Gastroesophageal sphincter (tissue), 4 donors: ENCODE measurements around the gene MINDY4. TPM values are rescaled to one million over a fixed set of nuclear protein-coding genes. Genes with fewer than 3 reads are reported as not detected.

Source experiments
- ATAC-seq: fragments of 150-250 bp; one replicate; pipeline ENCODE4 v1.9.1; 2016; ENCODE audit warnings: mild to moderate bottlenecking, moderate library complexity
- H3K27ac ChIP-seq, 4 donors: fragments of 200-600 bp; sonication (generic) in 3 of 4; 1 replicate in 3 of 4; 2 replicates in 1 of 4; pipeline ENCODE4 v1.5.1; 2016 to 2019
- H3K27me3 ChIP-seq: fragments of 200-600 bp; sonication (generic); one replicate; pipeline ENCODE4 v1.5.1; 2019
- H3K36me3 ChIP-seq, 2 donors: fragments of 200-600 bp; sonication (generic); one replicate each; pipeline ENCODE4 v1.5.1; 2019; ENCODE audit warnings: control low read depth in 1 of 2
- H3K4me1 ChIP-seq, 3 donors: fragments of 200-600 bp; sonication (generic); 1 replicate in 2 of 3; 2 replicates in 1 of 3; pipeline ENCODE4 v1.5.1; 2016 to 2019; ENCODE audit warnings: control low read depth in 2 of 3
- H3K4me3 ChIP-seq, 2 donors: fragments of 200-600 bp; sonication (generic); one replicate each; pipeline ENCODE4 v1.5.1; 2019; ENCODE audit warnings: mild to moderate bottlenecking in 1 of 2, moderate library complexity in 1 of 2
- H3K9me3 ChIP-seq, 3 donors: fragments of 200-600 bp; sonication (generic); one replicate each; pipeline ENCODE4 v1.5.1; 2017 to 2019; ENCODE audit warnings: control low read depth in 2 of 3
- EP300 ChIP-seq: sonication (generic); formaldehyde crosslinking; IDR thresholded peaks from one replicate; pipeline ENCODE4 v1.6.1; 2017; ENCODE audit warnings: antibody characterized with exemption, mild to moderate bottlenecking
- POLR2A ChIP-seq, 2 donors: fragments of 450-650 bp; IDR thresholded peaks; one replicate each; pipeline ENCODE4 v1.6.1; 2017; ENCODE audit warnings: antibody characterized with exemption in 2 of 2, mild to moderate bottlenecking in 2 of 2, moderate library complexity in 1 of 2
- POLR2AphosphoS5 ChIP-seq: sonication (generic); formaldehyde crosslinking; IDR thresholded peaks from one replicate; pipeline ENCODE4 v1.6.1; 2017; ENCODE audit warnings: antibody characterized with exemption
- WGBS, 2 donors: methylation state at CpG; one replicate each; pipeline ENCODE4 v1.1.5; 2018; ENCODE audit warnings: low coverage in 1 of 2; 5-methylcytosine and 5-hydroxymethylcytosine counted together
- total RNA-seq, 4 donors: library from RNA; depleted of rRNA; stranded (reverse); fragments of >200 nt; gene quantifications; one replicate each; pipeline ENCODE4 v1.1.0, GENCODE V29; 2016
- TF ChIP-seq, protein P1 (sequence below), 4 experiments: fragments of 200-600 bp in 2 of 4; fragments of 450-650 bp in 2 of 4; sonication (generic) in 1 of 4; IDR thresholded peaks; one replicate each; pipeline ENCODE4 v1.5.1; 2017 to 2019; ENCODE audit warnings: antibody characterized with exemption in 4 of 4, mild to moderate bottlenecking in 2 of 4, moderate library complexity in 2 of 4

Gene MINDY4
- total RNA-seq, 4 donors from 2014 or later: 5.6 to 31.8 (median 20.4) TPM

DNA sequence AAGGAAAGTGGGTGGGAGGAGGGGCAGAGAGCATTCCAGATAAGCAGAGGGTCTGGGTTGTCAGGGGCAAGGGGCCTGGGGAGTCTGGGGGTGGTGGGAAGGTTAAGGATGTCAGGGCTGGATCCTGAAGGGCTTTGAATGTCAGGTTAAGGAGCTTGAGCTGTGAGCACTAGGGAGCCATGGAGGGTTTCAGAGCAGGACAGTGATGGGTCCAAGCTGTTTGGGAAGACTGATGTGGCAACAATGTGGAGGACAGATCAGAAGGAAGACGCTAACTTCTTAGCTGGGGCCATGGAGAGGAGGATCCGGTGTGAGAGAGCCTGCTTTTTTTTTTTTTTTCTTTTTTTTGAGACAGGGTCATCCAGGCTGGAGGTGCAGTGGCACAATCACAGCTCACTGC, 126.6 kb downstream of the MINDY4 start:
- Histone ChIP-seq H3K9me3 (no peaks in the 10 kb centered on the region), H3K27me3 (no peaks in the 10 kb centered on the region), H3K36me3 (no peaks in the 10 kb centered on the region), H3K4me1 (peaks cover 0 to 94% (median 35%) of the 10 kb centered on the region in 3 donors), H3K27ac (peak overlapping the region in 3 of 4 donors; percentile 46 to 68 (median 65)), H3K4me3 (no peak overlapping the region)
- 87 to 90% methylated on average over 2 of the region's 2 CpGs for WGBS, 2 donors
- no peak for TF ChIP-seq EP300
- TF ChIP-seq POLR2A (IDR thresholded peaks at IDR 0.05): no peak
- no peak for TF ChIP-seq POLR2AphosphoS5
- TF ChIP-seq, protein P1, sequence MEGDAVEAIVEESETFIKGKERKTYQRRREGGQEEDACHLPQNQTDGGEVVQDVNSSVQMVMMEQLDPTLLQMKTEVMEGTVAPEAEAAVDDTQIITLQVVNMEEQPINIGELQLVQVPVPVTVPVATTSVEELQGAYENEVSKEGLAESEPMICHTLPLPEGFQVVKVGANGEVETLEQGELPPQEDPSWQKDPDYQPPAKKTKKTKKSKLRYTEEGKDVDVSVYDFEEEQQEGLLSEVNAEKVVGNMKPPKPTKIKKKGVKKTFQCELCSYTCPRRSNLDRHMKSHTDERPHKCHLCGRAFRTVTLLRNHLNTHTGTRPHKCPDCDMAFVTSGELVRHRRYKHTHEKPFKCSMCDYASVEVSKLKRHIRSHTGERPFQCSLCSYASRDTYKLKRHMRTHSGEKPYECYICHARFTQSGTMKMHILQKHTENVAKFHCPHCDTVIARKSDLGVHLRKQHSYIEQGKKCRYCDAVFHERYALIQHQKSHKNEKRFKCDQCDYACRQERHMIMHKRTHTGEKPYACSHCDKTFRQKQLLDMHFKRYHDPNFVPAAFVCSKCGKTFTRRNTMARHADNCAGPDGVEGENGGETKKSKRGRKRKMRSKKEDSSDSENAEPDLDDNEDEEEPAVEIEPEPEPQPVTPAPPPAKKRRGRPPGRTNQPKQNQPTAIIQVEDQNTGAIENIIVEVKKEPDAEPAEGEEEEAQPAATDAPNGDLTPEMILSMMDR (IDR thresholded peaks at IDR 0.05): no peak
- ATAC-seq: no peak

DNA sequence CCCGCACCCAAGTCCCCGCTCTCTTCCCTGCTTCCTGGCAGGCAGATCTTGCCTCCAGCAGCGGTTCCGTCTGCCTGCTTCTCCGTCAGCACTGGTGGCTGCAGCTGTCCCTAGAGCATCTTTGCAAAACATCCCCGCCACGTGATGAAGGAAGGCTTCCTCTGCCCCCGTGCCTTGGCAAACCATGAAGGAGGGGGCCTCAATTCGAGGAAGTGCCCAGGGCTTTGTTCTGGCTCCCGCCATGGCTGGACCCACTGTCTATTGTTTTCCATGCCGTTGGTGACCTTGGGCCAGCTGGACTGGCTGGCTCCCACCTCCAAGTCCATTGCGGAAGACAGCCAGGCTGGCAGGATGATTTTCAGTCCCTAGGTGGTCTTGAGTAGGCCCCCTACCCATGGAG, 127.2 kb downstream of the MINDY4 start:
- Histone ChIP-seq H3K4me1 (peaks cover 0 to 94% (median 29%) of the 10 kb centered on the region in 3 donors), H3K27ac (peak overlapping the region in 3 of 4 donors; percentile 6 to 68 (median 46)), H3K4me3 (no peak overlapping the region), H3K9me3 (no peaks in the 10 kb centered on the region), H3K27me3 (no peaks in the 10 kb centered on the region), H3K36me3 (no peaks in the 10 kb centered on the region)
- TF ChIP-seq, protein P1 (IDR thresholded peaks at IDR 0.05): no peak
- ATAC-seq: no peak
- 75 to 85% methylated on average over 3 to 7 of the region's 12 CpGs for WGBS, 2 donors

DNA sequence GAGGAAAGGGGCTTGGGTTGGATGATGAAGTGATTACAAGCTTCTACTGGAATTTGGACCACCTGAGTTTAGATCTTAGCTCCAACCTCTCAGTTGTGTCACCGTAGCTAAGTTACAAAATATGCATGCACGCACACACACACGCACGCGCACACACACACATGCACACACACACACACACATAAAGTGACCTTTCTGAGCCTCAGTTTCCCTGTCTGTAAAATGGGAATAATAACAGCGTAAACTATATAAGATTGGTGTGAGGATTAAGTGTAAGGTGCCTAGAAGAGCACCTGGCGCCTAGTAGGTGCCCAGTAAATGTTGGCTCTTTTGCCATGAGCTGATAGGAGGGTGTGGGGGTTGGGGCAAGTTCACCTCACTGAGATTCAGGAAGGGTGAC, 127.8 kb downstream of the MINDY4 start:
- WGBS, 2 donors: 95 to 100% methylated on average over 6 to 7 of the region's 7 CpGs
- no peak overlapping the region for H3K4me3 ChIP-seq
- ATAC-seq: no peak
- peak overlapping the region in 3 of 4 donors; percentile 63 to 73 (median 68) for H3K27ac ChIP-seq
- no peaks in the 10 kb centered on the region for H3K27me3 ChIP-seq
- H3K36me3 ChIP-seq: no peaks in the 10 kb centered on the region
- H3K9me3 ChIP-seq: no peaks in the 10 kb centered on the region
- peaks cover 0 to 92% (median 23%) of the 10 kb centered on the region in 3 donors for H3K4me1 ChIP-seq
- TF ChIP-seq, protein P1 (IDR thresholded peaks at IDR 0.05): no peak
- TF ChIP-seq POLR2A (IDR thresholded peaks at IDR 0.05): no peak
- TF ChIP-seq POLR2AphosphoS5: no peak
- no peak for TF ChIP-seq EP300

DNA sequence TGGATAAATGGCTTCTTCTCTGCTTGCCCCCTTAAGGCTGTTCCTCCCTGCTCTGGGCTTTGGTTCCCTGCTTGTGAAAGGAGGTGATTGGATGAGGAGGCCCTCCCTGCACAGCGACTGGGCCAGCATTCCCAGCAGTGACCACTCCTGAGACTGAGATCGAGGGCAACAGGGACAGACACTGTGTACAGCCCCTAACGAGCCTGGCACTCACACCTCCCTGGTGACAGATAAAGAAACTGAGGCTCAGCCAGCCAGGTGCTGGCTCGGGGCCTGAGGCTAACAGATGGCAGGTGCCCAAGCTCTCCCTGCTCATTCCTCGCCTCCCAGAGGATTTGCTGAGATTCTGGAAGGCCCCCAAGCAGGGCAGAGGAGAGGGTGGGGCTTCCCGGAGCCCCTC, 128.4 kb downstream of the MINDY4 start:
- TF ChIP-seq EP300: no peak
- TF ChIP-seq, protein P1 (IDR thresholded peaks at IDR 0.05): no peak
- TF ChIP-seq POLR2A (IDR thresholded peaks at IDR 0.05): no peak
- TF ChIP-seq POLR2AphosphoS5: no peak
- Histone ChIP-seq H3K4me3 (no peak overlapping the region), H3K27ac (peak overlapping the region in 3 of 4 donors; percentile 63 to 73 (median 68)), H3K4me1 (peaks cover 0 to 92% (median 18%) of the 10 kb centered on the region in 3 donors), H3K9me3 (no peaks in the 10 kb centered on the region), H3K36me3 (no peaks in the 10 kb centered on the region), H3K27me3 (no peaks in the 10 kb centered on the region)
- ATAC-seq: peak; percentile 26
- WGBS, 2 donors: no CpG with 5 or more reads among the region's 6 CpGs

DNA sequence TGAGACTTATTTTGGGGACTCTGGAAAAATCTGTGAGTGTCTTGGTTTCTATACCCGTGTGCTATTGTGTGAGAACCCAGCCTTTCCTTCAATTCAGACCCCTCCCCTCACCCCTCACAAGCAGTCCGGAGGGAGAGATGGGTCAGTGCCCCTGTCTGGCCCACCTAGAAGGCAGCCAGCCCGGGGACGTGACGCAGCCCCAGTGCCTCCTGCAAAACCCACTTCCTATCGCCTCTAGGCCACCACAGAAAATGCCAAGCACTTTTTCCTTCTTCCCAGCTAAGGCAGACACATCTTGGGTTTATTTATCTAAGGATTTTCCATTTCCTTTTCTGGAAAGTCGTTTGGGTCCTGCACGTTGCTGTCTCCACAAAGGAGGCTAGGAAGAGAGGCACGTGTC, 128.8 kb downstream of the MINDY4 start:
- ATAC-seq: no peak
- TF ChIP-seq POLR2AphosphoS5: no peak
- no peak for TF ChIP-seq POLR2A (IDR thresholded peaks at IDR 0.05)
- no peak for TF ChIP-seq EP300
- TF ChIP-seq, protein P1 (IDR thresholded peaks at IDR 0.05): no peak
- peaks cover 0 to 92% (median 20%) of the 10 kb centered on the region in 3 donors for H3K4me1 ChIP-seq
- no peaks in the 10 kb centered on the region for H3K9me3 ChIP-seq
- no peaks in the 10 kb centered on the region for H3K36me3 ChIP-seq
- H3K4me3 ChIP-seq: no peak overlapping the region
- H3K27me3 ChIP-seq: no peaks in the 10 kb centered on the region
- WGBS, 2 donors: 33% methylated on average over 6 of the region's 9 CpGs; no CpG with 5 or more reads in 1 of the 2 donors
- peak overlapping the region in 3 of 4 donors; percentile 63 to 73 (median 68) for H3K27ac ChIP-seq
